Measurements from ENCODE around the gene PRKCZ. TPM values are rescaled to one million over a fixed set of nuclear protein-coding genes. Genes with fewer than 3 reads are reported as not detected.

PRKCZ gene
- total and polyA plus RNA-seq, 7 experiments from 2014 or later: 3.6 to 29.6 (median 24.0) TPM

GRCh38 chr1:2134621-2135307 is 84.6 kb downstream of the PRKCZ start:
- Mint-ChIP-seq H3K36me3 (peaks cover 0 to 5% (median 0%) of the 10 kb centered on the region in 5 donors), H3K27me3 (no peaks in the 10 kb centered on the region), H3K4me1 (peaks cover 7 to 35% (median 20%) of the 10 kb centered on the region in 7 donors), H3K9me3 (no peaks in the 10 kb centered on the region), H3K27ac (peak overlapping the region in 5 of 9 donors; percentile 72 to 93 (median 82)), H3K4me3 (peak overlapping the region in 2 of 10 donors; percentile 26 to 43)
- no peak for ATAC-seq
- intact Hi-C loops (cut with micrococcal nuclease): loop anchor here (5.0 to 10.0 kb wide), 3 partner anchors 248 to 1663 kb away; partner anchors contain the start of genes LRRC47 (in 1 of the 2) and PRXL2B (in 1 of the 2)
- ChIA-PET POLR2A (no interaction called here), CTCF (no interaction called here)
- DNase-seq: no peak
- Histone ChIP-seq H3K4me3 (ENCODE audit: low read length) (no peak overlapping the region), H3K36me3 (ENCODE audit: control insufficient read depth in 2 of 3, insufficient read depth in 3 of 3, low read length in 3 of 3) (no peaks in the 10 kb centered on the region), H3K27ac (ENCODE audit: low read depth, low read length) (peak overlapping the region; percentile 80), H3K4me1 (ENCODE audit: control insufficient read depth in 2 of 2, insufficient read depth in 2 of 2, low read length in 2 of 2) (peaks cover 12 to 14% of the 10 kb centered on the region in 2 donors), H3K27me3 (ENCODE audit: control insufficient read depth in 2 of 2, insufficient read depth in 2 of 2, low read length in 2 of 2) (no peaks in the 10 kb centered on the region), H3K9me3 (ENCODE audit: control insufficient read depth in 2 of 3, low read length in 3 of 3) (no peaks in the 10 kb centered on the region)

GRCh38 chr1:2135441-2135841 is 85.2 kb downstream of the PRKCZ start:
- Mint-ChIP-seq H3K4me1 (peaks cover 12 to 40% (median 24%) of the 10 kb centered on the region in 7 donors), H3K27ac (peak overlapping the region in 6 of 9 donors; percentile 36 to 93 (median 52)), H3K27me3 (no peaks in the 10 kb centered on the region), H3K9me3 (no peaks in the 10 kb centered on the region), H3K36me3 (peaks cover 0 to 5% (median 0%) of the 10 kb centered on the region in 5 donors), H3K4me3 (peak overlapping the region in 1 of 10 donors; percentile 9)
- Histone ChIP-seq H3K27me3 (ENCODE audit: control insufficient read depth in 2 of 2, insufficient read depth in 2 of 2, low read length in 2 of 2) (no peaks in the 10 kb centered on the region), H3K36me3 (ENCODE audit: control insufficient read depth in 2 of 3, insufficient read depth in 3 of 3, low read length in 3 of 3) (no peaks in the 10 kb centered on the region), H3K9me3 (ENCODE audit: control insufficient read depth in 2 of 3, low read length in 3 of 3) (no peaks in the 10 kb centered on the region), H3K4me1 (ENCODE audit: control insufficient read depth in 2 of 2, insufficient read depth in 2 of 2, low read length in 2 of 2) (peaks cover 13 to 16% of the 10 kb centered on the region in 2 donors), H3K4me3 (ENCODE audit: low read length) (no peak overlapping the region), H3K27ac (ENCODE audit: low read depth, low read length) (no peak overlapping the region)
- intact Hi-C loops (cut with micrococcal nuclease): loop anchor here in 1 of 2 donors (10.0 kb wide), 1 partner anchor 449 kb away; the partner anchor contains the start of gene PRXL2B
- ATAC-seq (no peak), DNase-seq (no peak)
- CTCF ChIA-PET: interaction anchor here (0.7 kb wide), 1 partner anchor 505 kb away, joined by 3 read pairs; no protein-coding TSS in a partner anchor
- POLR2A ChIA-PET: no interaction called here

GRCh38 chr1:2135941-2136340 is 85.7 kb downstream of the PRKCZ start:
- H3K27ac ChIP-seq (ENCODE audit: low read depth, low read length): no peak overlapping the region
- H3K9me3 ChIP-seq (ENCODE audit: control insufficient read depth in 2 of 3, low read length in 3 of 3): no peaks in the 10 kb centered on the region
- Mint-ChIP-seq H3K9me3 (no peaks in the 10 kb centered on the region), H3K4me3 (no peak overlapping the region), H3K27me3 (no peaks in the 10 kb centered on the region), H3K36me3 (peaks cover 0 to 5% (median 0%) of the 10 kb centered on the region in 5 donors), H3K4me1 (peaks cover 12 to 40% (median 24%) of the 10 kb centered on the region in 7 donors), H3K27ac (peak overlapping the region in 7 of 9 donors; percentile 36 to 93 (median 48))
- CTCF ChIA-PET: interaction anchor here (0.7 kb wide), 1 partner anchor 504 kb away, joined by 3 read pairs; no protein-coding TSS in a partner anchor
- no peak overlapping the region for H3K4me3 ChIP-seq (ENCODE audit: low read length)
- POLR2A ChIA-PET: interaction anchor here (0.8 kb wide), 1 partner anchor 56 kb away, joined by 3 read pairs; no protein-coding TSS in a partner anchor
- ATAC-seq: no peak
- no peaks in the 10 kb centered on the region for H3K27me3 ChIP-seq (ENCODE audit: control insufficient read depth in 2 of 2, insufficient read depth in 2 of 2, low read length in 2 of 2)
- DNase-seq: no peak
- intact Hi-C loops (cut with micrococcal nuclease): loop anchor here in 1 of 2 donors (10.0 kb wide), 1 partner anchor 449 kb away; the partner anchor contains the start of gene PRXL2B
- peaks cover 13 to 16% of the 10 kb centered on the region in 2 donors for H3K4me1 ChIP-seq (ENCODE audit: control insufficient read depth in 2 of 2, insufficient read depth in 2 of 2, low read length in 2 of 2)
- no peaks in the 10 kb centered on the region for H3K36me3 ChIP-seq (ENCODE audit: control insufficient read depth in 2 of 3, insufficient read depth in 3 of 3, low read length in 3 of 3)

- no peaks in the 10 kb centered on the region for H3K9me3 ChIP-seq (ENCODE audit: control insufficient read depth in 2 of 3, low read length in 3 of 3)
- ChIA-PET CTCF (no interaction called here), POLR2A (interaction anchor here (0.8 to 1.1 kb wide), 2 partner anchors 10 to 55 kb away, joined by 3 read pairs; no protein-coding TSS in a partner anchor)
- H3K4me1 Mint-ChIP-seq: peaks cover 12 to 39% (median 24%) of the 10 kb centered on the region in 7 donors
- no peak overlapping the region for H3K4me3 ChIP-seq (ENCODE audit: low read length)
- intact Hi-C loops (cut with micrococcal nuclease): loop anchor here in 1 of 2 donors (10.0 kb wide), 1 partner anchor 448 kb away; the partner anchor contains the start of gene PRXL2B
- H3K9me3 Mint-ChIP-seq: no peaks in the 10 kb centered on the region
- ATAC-seq (no peak), DNase-seq (no peak)
- H3K27me3 ChIP-seq (ENCODE audit: control insufficient read depth in 2 of 2, insufficient read depth in 2 of 2, low read length in 2 of 2): no peaks in the 10 kb centered on the region
- no peaks in the 10 kb centered on the region for H3K27me3 Mint-ChIP-seq
- no peak overlapping the region for H3K27ac ChIP-seq (ENCODE audit: low read depth, low read length)
- peak overlapping the region in 6 of 9 donors; percentile 23 to 93 (median 52) for H3K27ac Mint-ChIP-seq
- peaks cover 13 to 16% of the 10 kb centered on the region in 2 donors for H3K4me1 ChIP-seq (ENCODE audit: control insufficient read depth in 2 of 2, insufficient read depth in 2 of 2, low read length in 2 of 2)
- no peak overlapping the region for H3K4me3 Mint-ChIP-seq
- peaks cover 0 to 5% (median 0%) of the 10 kb centered on the region in 5 donors for H3K36me3 Mint-ChIP-seq
- H3K36me3 ChIP-seq (ENCODE audit: control insufficient read depth in 2 of 3, insufficient read depth in 3 of 3, low read length in 3 of 3): no peaks in the 10 kb centered on the region
These were observed 86.4 kb downstream of the PRKCZ start for GRCh38 chr1:2136386-2137235.

GRCh38 chr1:2137257-2138121 is 87.3 kb downstream of the PRKCZ start:
- H3K36me3 ChIP-seq (ENCODE audit: control insufficient read depth in 2 of 3, insufficient read depth in 3 of 3, low read length in 3 of 3): no peaks in the 10 kb centered on the region
- no peaks in the 10 kb centered on the region for H3K27me3 ChIP-seq (ENCODE audit: control insufficient read depth in 2 of 2, insufficient read depth in 2 of 2, low read length in 2 of 2)
- Mint-ChIP-seq H3K4me3 (peak overlapping the region in 1 of 10 donors; percentile 5), H3K27ac (peak overlapping the region in 5 of 9 donors; percentile 45 to 75 (median 71)), H3K27me3 (no peaks in the 10 kb centered on the region), H3K36me3 (peaks cover 0 to 5% (median 0%) of the 10 kb centered on the region in 5 donors), H3K4me1 (peaks cover 11 to 34% (median 18%) of the 10 kb centered on the region in 7 donors), H3K9me3 (no peaks in the 10 kb centered on the region)
- CTCF ChIA-PET: no interaction called here
- peaks cover 8 to 10% of the 10 kb centered on the region in 2 donors for H3K4me1 ChIP-seq (ENCODE audit: control insufficient read depth in 2 of 2, insufficient read depth in 2 of 2, low read length in 2 of 2)
- no peaks in the 10 kb centered on the region for H3K9me3 ChIP-seq (ENCODE audit: control insufficient read depth in 2 of 3, low read length in 3 of 3)
- intact Hi-C loops (cut with micrococcal nuclease): loop anchor here in 1 of 2 donors (10.0 kb wide), 1 partner anchor 447 kb away; the partner anchor contains the start of gene PRXL2B
- peak in 2 of 9 donors; percentile 3 to 14 for DNase-seq
- POLR2A ChIA-PET: interaction anchor here (1.1 kb wide), 1 partner anchor 11 kb away, joined by 3 read pairs; no protein-coding TSS in a partner anchor
- H3K4me3 ChIP-seq (ENCODE audit: low read length): no peak overlapping the region
- ATAC-seq: no peak
- H3K27ac ChIP-seq (ENCODE audit: low read depth, low read length): peak overlapping the region; percentile 14
